ENCODE measurements around the gene CHRNB2. TPM values are rescaled to one million over a fixed set of nuclear protein-coding genes. Genes with fewer than 3 reads are reported as not detected.
A peak's percentile ranks its signal among the peaks of the same experiment; 100 is the strongest.

CHRNB2 gene
- total and polyA plus RNA-seq, 9 of the 15 experiments (the other 6 are each of a cell fraction or from before 2014, with no cell fraction given) = 0.01 TPM; not detected in 8

GRCh38 chr1:154624746-154625643 is 57.4 kb downstream of the CHRNB2 start:
- BruUV-seq (replicated peaks) = TSS peak; percentile 14
- H3K4me1 ChIP-seq (replicated peaks in 1 of 2; ENCODE audit: control insufficient read depth in 2 of 2, insufficient read depth in 2 of 2, low read length in 2 of 2) = peaks cover 17 to 23% of the 10 kb centered on the region in 2 experiments
- H3K9ac ChIP-seq (ENCODE audit: insufficient read depth in 1 of 2, low read depth in 2 of 2, low read length in 2 of 2) = no peak overlapping the region

More at GRCh38 chr1:154624746-154625643, 57.4 kb downstream of the CHRNB2 start:
- no peak overlapping the region for H3K4me3 ChIP-seq
- H3K9me3 ChIP-seq (replicated peaks; ENCODE audit: control insufficient read depth, insufficient read depth, low read depth, low read length) = peaks cover 11% of the 10 kb centered on the region; the same call in 1 of the 2 replicates
- no peaks in the 10 kb centered on the region for H3K27me3 ChIP-seq (ENCODE audit: control insufficient read depth in 2 of 2, insufficient read depth in 2 of 2, low read length in 2 of 2)
- ATAC-seq = no peak
- ChIA-PET CTCF (ENCODE audit: low intra/inter-chr PET ratio) (no interaction called here), POLR2A (interaction anchor here (0.6 kb wide), 1 partner anchor 394 kb away, joined by 4 read pairs; no protein-coding TSS in a partner anchor)
- no peak for DNase-seq (ENCODE audit: extremely low read depth in 1 of 4, low spot score in 3 of 4)
- peaks cover 25% of the 10 kb centered on the region; the same call in 2 of the 3 replicates for H3K36me3 ChIP-seq (ENCODE audit: control insufficient read depth, insufficient read depth, low read length)
- intact Hi-C loops (cut with micrococcal nuclease) (no loop called here), in situ Hi-C loops (cut with MboI) (no loop called here)
- no peak overlapping the region for H2AFZ ChIP-seq (ENCODE audit: low read depth, low read length)
- H3K79me2 ChIP-seq (ENCODE audit: control insufficient read depth, insufficient read depth, low read length) = peaks cover 71% of the 10 kb centered on the region
- FAIRE-seq = no peak
- H4K20me1 ChIP-seq (replicated peaks; ENCODE audit: control insufficient read depth, insufficient read depth, low read length) = no peaks in the 10 kb centered on the region; the same call in 1 of the 2 replicates
- H3K9me1 ChIP-seq (ENCODE audit: control insufficient read depth, insufficient read depth, low read length) = no peaks in the 10 kb centered on the region
- 96% methylated on average over 8 of the region's 8 CpGs for WGBS (ENCODE audit: insufficient coverage, low coverage, missing lambda C conversion rate)
- no peak overlapping the region for H3K4me2 ChIP-seq (ENCODE audit: insufficient read depth, low read length)
- H3K27ac ChIP-seq (ENCODE audit: extremely low read depth, low read depth, low read length) = no peak overlapping the region
- TF ChIP-seq, protein P1, sequence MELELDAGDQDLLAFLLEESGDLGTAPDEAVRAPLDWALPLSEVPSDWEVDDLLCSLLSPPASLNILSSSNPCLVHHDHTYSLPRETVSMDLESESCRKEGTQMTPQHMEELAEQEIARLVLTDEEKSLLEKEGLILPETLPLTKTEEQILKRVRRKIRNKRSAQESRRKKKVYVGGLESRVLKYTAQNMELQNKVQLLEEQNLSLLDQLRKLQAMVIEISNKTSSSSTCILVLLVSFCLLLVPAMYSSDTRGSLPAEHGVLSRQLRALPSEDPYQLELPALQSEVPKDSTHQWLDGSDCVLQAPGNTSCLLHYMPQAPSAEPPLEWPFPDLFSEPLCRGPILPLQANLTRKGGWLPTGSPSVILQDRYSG (tag; conservative IDR thresholded peaks at IDR 0.05; ENCODE audit: low read depth) = no peak
